HEK293 (cell line): ENCODE data around the gene SH3D19.

Experiments
- HOXA7 ChIP-seq: sonication (generic); formaldehyde crosslinking; IDR thresholded peaks from 2 replicates; pipeline ENCODE4 v1.8.1; 2022; ENCODE audit warnings: missing genetic modification reagents, borderline replicate concordance
- MZF1 ChIP-seq: fragments of 450-650 bp; formaldehyde crosslinking; IDR thresholded peaks from 2 replicates; pipeline ENCODE4 v1.5.1; 2017; ENCODE audit warnings: missing biosample characterization, missing genetic modification characterization, borderline replicate concordance
- SP2 ChIP-seq: fragments of 450-650 bp; formaldehyde crosslinking; IDR thresholded peaks from 2 replicates; pipeline ENCODE4 v1.5.1; 2016; ENCODE audit warnings: missing biosample characterization, missing genetic modification characterization
- YY1 ChIP-seq: fragments of 450-650 bp; formaldehyde crosslinking; IDR thresholded peaks from 2 replicates; pipeline ENCODE4 v1.5.1; 2018; ENCODE audit warnings: missing biosample characterization, missing genetic modification characterization
- ZBTB49 ChIP-seq: fragments of 450-650 bp; formaldehyde crosslinking; IDR thresholded peaks from 2 replicates; pipeline ENCODE4 v1.5.1; 2016; ENCODE audit warnings: missing biosample characterization, missing genetic modification characterization, low read depth
- ZNF132 ChIP-seq: fragments of 450-650 bp; formaldehyde crosslinking; IDR thresholded peaks from 2 replicates; pipeline ENCODE4 v1.5.1; 2017; ENCODE audit warnings: missing biosample characterization, missing genetic modification characterization, borderline replicate concordance
- ZNF311 ChIP-seq: fragments of 450-650 bp; formaldehyde crosslinking; IDR thresholded peaks from 2 replicates; pipeline ENCODE4 v1.5.1; 2017; ENCODE audit warnings: missing biosample characterization, missing genetic modification characterization, borderline replicate concordance
- ZNF513 ChIP-seq: fragments of 450-650 bp; IDR thresholded peaks from 2 replicates; pipeline ENCODE4 v1.5.1; 2018; ENCODE audit warnings: missing biosample characterization, missing genetic modification characterization
- ZNF777 ChIP-seq: fragments of 450-650 bp; formaldehyde crosslinking; IDR thresholded peaks from 2 replicates; pipeline ENCODE4 v1.5.1; 2017; ENCODE audit warnings: missing biosample characterization, missing genetic modification characterization, borderline replicate concordance
- ZXDB ChIP-seq: fragments of 450-650 bp; formaldehyde crosslinking; IDR thresholded peaks from 2 replicates; pipeline ENCODE4 v1.5.1; 2016; ENCODE audit warnings: missing biosample characterization, missing genetic modification characterization
- TF ChIP-seq, protein P1 (sequence below): fragments of 450-650 bp; formaldehyde crosslinking; IDR thresholded peaks from 2 replicates; pipeline ENCODE4 v1.5.1; 2016; ENCODE audit warnings: missing biosample characterization, missing genetic modification characterization
- TF ChIP-seq, protein P2 (sequence below): fragments of 450-650 bp; formaldehyde crosslinking; IDR thresholded peaks from 2 replicates; pipeline ENCODE4 v1.5.1; 2016; ENCODE audit warnings: missing biosample characterization, missing genetic modification characterization

DNA sequence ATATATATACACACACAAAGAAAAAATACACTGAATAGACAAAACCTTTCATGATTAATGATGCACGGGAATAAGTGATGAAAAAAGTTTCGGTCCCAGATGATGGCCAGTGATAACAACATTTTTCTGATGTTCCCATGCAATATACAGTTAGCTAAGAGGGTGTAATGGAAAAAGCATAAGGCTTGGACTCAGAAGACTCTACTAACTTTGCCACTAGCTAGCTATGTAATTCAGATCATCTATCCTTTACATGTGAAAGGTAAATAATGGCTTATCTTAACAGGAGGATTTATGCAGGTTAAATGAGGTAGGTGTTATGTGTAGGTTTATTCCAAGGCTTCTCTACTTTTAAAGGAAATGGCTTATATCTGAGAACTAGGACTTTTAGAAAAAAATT lies 221.6 kb downstream of the SH3D19 start:
- TF ChIP-seq ZNF311 (tag by site-specific recombination) (no peak), YY1 (tag by site-specific recombination) (no peak), ZNF132 (tag by site-specific recombination) (no peak), HOXA7 (CRISPR knock-in tag) (no peak), MZF1 (tag by site-specific recombination) (no peak), ZXDB (tag by site-specific recombination) (no peak), ZBTB49 (tag by site-specific recombination) (no peak), SP2 (tag by site-specific recombination) (no peak), ZNF513 (no peak), ZNF777 (no peak)
- TF ChIP-seq, protein P1, sequence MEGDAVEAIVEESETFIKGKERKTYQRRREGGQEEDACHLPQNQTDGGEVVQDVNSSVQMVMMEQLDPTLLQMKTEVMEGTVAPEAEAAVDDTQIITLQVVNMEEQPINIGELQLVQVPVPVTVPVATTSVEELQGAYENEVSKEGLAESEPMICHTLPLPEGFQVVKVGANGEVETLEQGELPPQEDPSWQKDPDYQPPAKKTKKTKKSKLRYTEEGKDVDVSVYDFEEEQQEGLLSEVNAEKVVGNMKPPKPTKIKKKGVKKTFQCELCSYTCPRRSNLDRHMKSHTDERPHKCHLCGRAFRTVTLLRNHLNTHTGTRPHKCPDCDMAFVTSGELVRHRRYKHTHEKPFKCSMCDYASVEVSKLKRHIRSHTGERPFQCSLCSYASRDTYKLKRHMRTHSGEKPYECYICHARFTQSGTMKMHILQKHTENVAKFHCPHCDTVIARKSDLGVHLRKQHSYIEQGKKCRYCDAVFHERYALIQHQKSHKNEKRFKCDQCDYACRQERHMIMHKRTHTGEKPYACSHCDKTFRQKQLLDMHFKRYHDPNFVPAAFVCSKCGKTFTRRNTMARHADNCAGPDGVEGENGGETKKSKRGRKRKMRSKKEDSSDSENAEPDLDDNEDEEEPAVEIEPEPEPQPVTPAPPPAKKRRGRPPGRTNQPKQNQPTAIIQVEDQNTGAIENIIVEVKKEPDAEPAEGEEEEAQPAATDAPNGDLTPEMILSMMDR = no peak
- TF ChIP-seq, protein P2, sequence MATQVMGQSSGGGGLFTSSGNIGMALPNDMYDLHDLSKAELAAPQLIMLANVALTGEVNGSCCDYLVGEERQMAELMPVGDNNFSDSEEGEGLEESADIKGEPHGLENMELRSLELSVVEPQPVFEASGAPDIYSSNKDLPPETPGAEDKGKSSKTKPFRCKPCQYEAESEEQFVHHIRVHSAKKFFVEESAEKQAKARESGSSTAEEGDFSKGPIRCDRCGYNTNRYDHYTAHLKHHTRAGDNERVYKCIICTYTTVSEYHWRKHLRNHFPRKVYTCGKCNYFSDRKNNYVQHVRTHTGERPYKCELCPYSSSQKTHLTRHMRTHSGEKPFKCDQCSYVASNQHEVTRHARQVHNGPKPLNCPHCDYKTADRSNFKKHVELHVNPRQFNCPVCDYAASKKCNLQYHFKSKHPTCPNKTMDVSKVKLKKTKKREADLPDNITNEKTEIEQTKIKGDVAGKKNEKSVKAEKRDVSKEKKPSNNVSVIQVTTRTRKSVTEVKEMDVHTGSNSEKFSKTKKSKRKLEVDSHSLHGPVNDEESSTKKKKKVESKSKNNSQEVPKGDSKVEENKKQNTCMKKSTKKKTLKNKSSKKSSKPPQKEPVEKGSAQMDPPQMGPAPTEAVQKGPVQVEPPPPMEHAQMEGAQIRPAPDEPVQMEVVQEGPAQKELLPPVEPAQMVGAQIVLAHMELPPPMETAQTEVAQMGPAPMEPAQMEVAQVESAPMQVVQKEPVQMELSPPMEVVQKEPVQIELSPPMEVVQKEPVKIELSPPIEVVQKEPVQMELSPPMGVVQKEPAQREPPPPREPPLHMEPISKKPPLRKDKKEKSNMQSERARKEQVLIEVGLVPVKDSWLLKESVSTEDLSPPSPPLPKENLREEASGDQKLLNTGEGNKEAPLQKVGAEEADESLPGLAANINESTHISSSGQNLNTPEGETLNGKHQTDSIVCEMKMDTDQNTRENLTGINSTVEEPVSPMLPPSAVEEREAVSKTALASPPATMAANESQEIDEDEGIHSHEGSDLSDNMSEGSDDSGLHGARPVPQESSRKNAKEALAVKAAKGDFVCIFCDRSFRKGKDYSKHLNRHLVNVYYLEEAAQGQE = no peak
